ENCODE measurements around the gene HSD3B7. TPM values are rescaled to one million over a fixed set of nuclear protein-coding genes. Genes with fewer than 3 reads are reported as not detected.

HSD3B7 gene
- total and polyA plus RNA-seq, 2 of the 4 experiments (the other 2 are of a cell fraction): 8.5 to 11.3 TPM

- TF ChIP-seq SMC3 (IDR thresholded peaks at IDR 0.05; ENCODE audit: low read depth, low read length) (no peak), ELK1 (IDR thresholded peaks at IDR 0.05; ENCODE audit: borderline replicate concordance, low read depth, low read length) (no peak)
These were observed 30.0 kb upstream of the HSD3B7 start (continued) for GRCh38 chr16:30954993-30955392.
